ENCODE results near the gene ENG.
"Not testable (repeated sequence)": the region's sequence is repeated elsewhere in the genome, so short reads cannot be mapped to it uniquely, and the experiment has no call there.

The ENG gene

DNA sequence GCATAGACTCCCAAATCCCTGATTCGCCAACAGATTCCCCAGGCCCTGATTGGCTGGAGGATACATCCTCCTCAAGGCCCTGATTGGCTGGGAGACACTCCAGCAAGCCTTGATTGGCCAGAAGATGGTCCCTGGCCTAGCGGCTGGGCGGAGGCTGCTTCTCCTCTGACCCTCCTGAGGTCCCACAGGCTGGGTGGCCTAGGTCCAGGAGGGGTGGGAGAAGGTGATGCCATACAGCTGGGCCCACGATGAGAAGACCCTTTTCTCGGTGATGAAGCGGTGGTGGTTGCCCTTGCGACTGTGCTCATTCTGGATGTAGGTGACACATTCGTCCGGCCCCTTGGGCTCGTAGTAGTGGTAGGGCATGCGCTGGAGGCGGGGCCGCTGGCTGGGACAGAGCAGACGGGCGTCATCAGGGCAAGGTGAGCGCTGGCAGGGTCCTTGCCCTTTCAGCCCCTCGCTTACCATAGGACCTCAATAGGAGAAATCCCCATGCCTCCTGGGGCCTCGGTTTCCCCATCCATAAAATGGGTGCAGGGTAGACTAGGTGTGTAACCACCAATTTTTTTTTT lies 32.0 kb upstream of the ENG start:
- DNase-seq (ENCODE audit: low read depth in 1 of 2, low spot score in 1 of 2): peak in 1 of 2 experiments; percentile 42
- TF ChIP-seq JUND (IDR thresholded peaks at IDR 0.05; ENCODE audit: low read depth): no peak
- in situ Hi-C loops (cut with HindIII; ENCODE audit: low pct_unique_long_range_greater_than_20kb, low sequenced_read_pairs): no loop called here

DNA sequence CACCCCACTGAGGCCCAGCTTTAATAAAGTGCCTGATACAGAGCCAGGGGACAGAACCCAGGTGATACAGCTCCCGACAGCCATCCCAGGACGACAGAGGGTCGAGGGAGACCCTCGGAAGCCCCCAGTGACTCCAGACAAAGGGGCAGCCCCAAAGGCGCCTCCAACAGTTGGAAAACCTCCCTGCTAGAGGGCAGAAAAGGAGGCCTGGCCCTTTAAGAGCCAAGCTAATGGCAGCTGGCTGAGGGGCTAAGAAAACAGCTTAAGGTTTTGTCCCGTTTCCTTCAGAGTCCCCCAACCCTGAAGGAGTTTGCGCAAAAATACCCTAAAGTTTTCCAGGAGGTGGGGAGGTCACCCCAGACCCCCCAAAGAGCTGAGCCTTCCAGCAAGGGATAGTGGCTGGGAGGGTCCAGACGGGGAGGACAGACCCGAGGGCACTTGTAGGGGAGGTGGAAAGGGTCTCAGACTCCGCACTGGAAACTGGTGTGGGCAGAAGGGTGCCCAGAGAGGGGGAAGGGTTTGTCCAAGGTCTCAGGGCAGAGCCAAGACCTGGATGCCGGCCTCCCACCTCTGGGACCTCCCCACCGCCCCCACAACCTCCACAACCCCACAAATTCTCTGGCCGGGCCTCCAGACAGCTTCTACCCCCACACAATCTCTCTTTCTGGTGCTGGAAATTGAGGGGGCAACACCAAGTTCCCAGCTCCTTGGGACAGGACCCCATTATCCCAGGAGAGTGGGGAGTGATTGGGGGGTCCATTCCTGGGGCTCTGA lies 31.2 kb upstream of the ENG start:
- in situ Hi-C loops (cut with HindIII; ENCODE audit: low pct_unique_long_range_greater_than_20kb, low sequenced_read_pairs): no loop called here
- TF ChIP-seq JUND (IDR thresholded peaks at IDR 0.05; ENCODE audit: low read depth): no peak
- no peak for DNase-seq (ENCODE audit: low read depth in 1 of 2, low spot score in 1 of 2)

DNA sequence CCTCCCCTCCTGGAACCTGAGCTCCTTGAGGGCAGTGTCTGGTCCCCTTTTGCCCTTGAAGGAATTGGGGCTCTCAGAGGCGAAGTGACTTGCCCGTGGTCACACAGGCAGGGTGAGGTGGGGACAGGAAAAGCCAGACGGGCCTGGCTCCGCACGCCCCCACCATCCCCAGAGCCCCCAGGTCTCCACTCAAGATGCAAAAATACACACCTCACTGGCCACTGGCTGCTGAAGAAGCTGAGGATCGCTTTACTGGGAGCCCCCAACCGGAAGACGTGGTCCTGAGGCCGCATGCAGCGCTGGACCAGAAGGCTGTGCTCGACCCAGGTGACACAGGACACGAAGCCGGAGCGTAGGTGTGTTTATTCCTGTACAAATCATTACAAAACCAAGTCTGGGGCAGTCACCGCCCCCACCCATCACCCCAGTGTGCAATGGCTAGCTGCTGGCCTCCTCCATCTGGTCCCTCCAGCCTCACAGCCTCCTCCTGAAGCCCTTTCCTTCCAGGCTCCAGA lies 30.6 kb upstream of the ENG start:
- TF ChIP-seq JUND (IDR thresholded peaks at IDR 0.05; ENCODE audit: low read depth): no peak
- in situ Hi-C loops (cut with HindIII; ENCODE audit: low pct_unique_long_range_greater_than_20kb, low sequenced_read_pairs): no loop called here
- DNase-seq (ENCODE audit: low read depth in 1 of 2, low spot score in 1 of 2): no peak

DNA sequence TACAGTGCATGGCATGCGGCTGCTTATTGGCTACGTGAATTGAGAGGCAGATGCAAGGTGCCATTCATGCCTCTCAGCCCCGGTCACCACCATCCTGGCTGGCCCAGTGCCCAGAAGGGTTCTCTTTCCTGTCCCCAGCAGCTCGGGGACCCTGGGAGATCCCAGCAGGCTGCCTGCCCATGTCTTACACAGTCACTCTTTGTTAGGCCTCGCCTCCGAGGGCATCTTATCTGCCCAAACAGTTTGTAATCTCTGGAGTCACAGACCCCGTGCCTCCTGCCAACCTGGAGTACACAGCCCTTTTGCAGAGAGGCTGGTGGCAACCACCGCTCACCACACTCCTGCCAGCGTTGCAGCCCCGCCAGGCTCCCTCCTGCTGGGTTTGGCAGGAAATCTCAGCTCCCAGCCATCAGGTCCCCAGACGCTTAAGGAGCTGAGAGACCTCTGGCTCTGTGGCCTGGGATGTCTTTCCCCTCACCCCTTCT lies 30.0 kb upstream of the ENG start:
- no peak for TF ChIP-seq JUND (IDR thresholded peaks at IDR 0.05; ENCODE audit: low read depth)
- in situ Hi-C loops (cut with HindIII; ENCODE audit: low pct_unique_long_range_greater_than_20kb, low sequenced_read_pairs): no loop called here
- DNase-seq (ENCODE audit: low read depth in 1 of 2, low spot score in 1 of 2): no peak

DNA sequence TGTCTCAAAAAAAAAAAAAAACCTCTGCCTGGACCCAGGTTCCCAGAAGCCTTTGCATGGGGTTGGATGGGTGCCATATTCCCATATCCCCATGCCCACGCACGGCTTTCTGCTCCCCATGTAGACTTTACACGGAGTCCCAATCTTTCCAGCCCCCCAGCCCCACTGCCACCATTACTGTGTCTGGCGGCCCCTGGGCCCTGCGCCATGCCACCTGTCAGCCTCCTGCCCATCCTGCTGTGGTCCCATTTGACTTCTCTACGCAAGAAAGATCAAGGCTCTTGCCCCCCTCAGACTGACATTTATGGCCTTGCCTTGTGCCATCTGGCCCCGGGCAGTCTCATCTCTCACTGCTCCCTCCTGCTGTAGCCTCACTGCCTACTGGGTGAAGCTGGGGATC lies 29.5 kb upstream of the ENG start:
- in situ Hi-C loops (cut with HindIII; ENCODE audit: low pct_unique_long_range_greater_than_20kb, low sequenced_read_pairs): no loop called here
- no peak for TF ChIP-seq JUND (IDR thresholded peaks at IDR 0.05; ENCODE audit: low read depth)
- no peak for DNase-seq (ENCODE audit: low read depth in 1 of 2, low spot score in 1 of 2)

GRCh38 chr9:127881715-127882114 lies 27.3 kb upstream of the ENG start:
- DNase-seq (ENCODE audit: low read depth in 1 of 2, low spot score in 1 of 2); in situ Hi-C loops (cut with HindIII; ENCODE audit: low pct_unique_long_range_greater_than_20kb, low sequenced_read_pairs): not testable (repeated sequence)

DNA sequence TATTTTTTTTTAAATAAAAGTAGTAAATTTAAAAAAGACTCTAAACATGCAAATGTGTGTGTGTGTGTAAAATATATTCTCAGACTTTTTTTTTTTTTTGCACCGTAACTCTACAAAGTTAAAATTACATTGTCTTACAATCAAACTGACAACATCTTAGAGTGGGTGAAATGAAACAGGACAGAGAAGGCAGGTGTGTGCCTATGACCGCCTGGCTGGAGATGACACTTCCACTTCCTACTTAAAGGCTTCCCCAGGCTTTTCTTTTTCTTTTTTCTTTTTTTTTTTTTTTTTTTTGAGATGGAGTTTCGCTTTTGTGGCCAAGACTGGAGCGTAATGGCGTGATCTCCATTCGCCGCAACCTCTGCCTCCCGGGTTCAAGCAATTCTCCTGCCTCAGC lies 25.7 kb upstream of the ENG start:
- in situ Hi-C loops (cut with HindIII; ENCODE audit: low pct_unique_long_range_greater_than_20kb, low sequenced_read_pairs): no loop called here
- no peak for TF ChIP-seq JUND (IDR thresholded peaks at IDR 0.05; ENCODE audit: low read depth)
- no peak for DNase-seq (ENCODE audit: low read depth in 1 of 2, low spot score in 1 of 2)

DNA sequence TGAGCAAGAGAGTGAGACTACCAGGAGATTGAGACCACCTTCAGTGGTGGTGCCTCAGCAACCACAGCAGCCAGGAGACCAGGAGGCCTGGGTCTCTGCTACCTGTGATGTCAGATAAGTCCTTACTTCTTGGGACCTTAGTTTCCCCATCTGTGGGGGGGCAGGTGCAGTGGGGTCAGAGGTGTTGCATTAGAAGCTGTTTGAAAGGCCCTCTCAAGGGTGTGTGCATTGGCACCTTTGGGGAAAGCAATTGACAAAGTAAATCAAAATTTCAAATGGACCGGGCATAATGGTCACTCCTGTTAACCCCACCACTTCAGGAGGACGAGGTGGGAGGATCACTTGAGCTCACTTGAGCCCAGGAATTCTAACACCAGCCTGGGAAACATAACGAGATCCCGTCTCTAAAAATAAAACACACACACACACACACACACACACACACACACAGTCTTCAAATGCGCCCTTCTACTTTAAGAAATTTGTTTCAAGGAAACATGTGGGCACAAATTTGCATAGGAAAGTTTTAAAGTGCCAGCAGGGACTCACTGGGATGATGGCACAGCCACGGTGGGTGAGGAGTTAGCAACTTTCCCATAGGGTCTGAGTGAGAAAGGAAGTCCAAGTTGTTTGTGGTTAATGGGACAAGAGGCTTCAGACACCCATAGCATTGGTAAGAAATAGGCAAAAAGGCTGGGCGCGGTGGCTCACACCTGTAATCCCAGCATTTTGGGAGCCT lies 24.4 kb upstream of the ENG start:
- DNase-seq (ENCODE audit: low read depth in 1 of 2, low spot score in 1 of 2): peak in 1 of 2 experiments; percentile 30
- in situ Hi-C loops (cut with HindIII; ENCODE audit: low pct_unique_long_range_greater_than_20kb, low sequenced_read_pairs): no loop called here
- TF ChIP-seq JUND (IDR thresholded peaks at IDR 0.05; ENCODE audit: low read depth): no peak

GRCh38 chr9:127878001-127878651 lies 23.7 kb upstream of the ENG start:
- no peak for DNase-seq (ENCODE audit: low read depth in 1 of 2, low spot score in 1 of 2)
- TF ChIP-seq JUND (IDR thresholded peaks at IDR 0.05; ENCODE audit: low read depth): no peak
- in situ Hi-C loops (cut with HindIII; ENCODE audit: low pct_unique_long_range_greater_than_20kb, low sequenced_read_pairs): no loop called here

- no peak for TF ChIP-seq JUND (IDR thresholded peaks at IDR 0.05; ENCODE audit: low read depth)
- in situ Hi-C loops (cut with HindIII; ENCODE audit: low pct_unique_long_range_greater_than_20kb, low sequenced_read_pairs): no loop called here
- peak; percentile 81 to 88 for DNase-seq (ENCODE audit: low read depth in 1 of 2, low spot score in 1 of 2)
Measured at GRCh38 chr9:127877566-127877998, 23.1 kb upstream of the ENG start, which contains the start of gene AK1. AK1 (minus strand) TSS chr9:127877675; CDS start chr9:127874617, 3,058 bp downstream.

GRCh38 chr9:127876764-127877562 lies 22.5 kb upstream of the ENG start:
- no peak for TF ChIP-seq JUND (IDR thresholded peaks at IDR 0.05; ENCODE audit: low read depth)
- in situ Hi-C loops (cut with HindIII; ENCODE audit: low pct_unique_long_range_greater_than_20kb, low sequenced_read_pairs): no loop called here
- peak in 1 of 2 experiments; percentile 19 for DNase-seq (ENCODE audit: low read depth in 1 of 2, low spot score in 1 of 2)
